H9 (cell line): ENCODE data around the gene RPL22L1. TPM values are rescaled to one million over a fixed set of nuclear protein-coding genes. Genes with fewer than 3 reads are reported as not detected.

Experiments used
- DNase-seq: peaks from one replicate; pipeline ENCODE4 v3.0.0-alpha.2; 2017
- H2AFZ ChIP-seq: one replicate; pipeline ENCODE4 v1.6.1; 2013; ENCODE audit warnings: mild to moderate bottlenecking, low read length, control low read depth, moderate library complexity
- H2AK5ac ChIP-seq: 2 replicates; pipeline ENCODE4 v1.6.1; 2013; ENCODE audit warnings: low read length, control low read depth, mixed read lengths; ENCODE audit not compliant: insufficient read length
- H2BK120ac ChIP-seq: one replicate; pipeline ENCODE4 v1.6.1; 2013; ENCODE audit warnings: low read depth, mild to moderate bottlenecking, low read length, control low read depth, inconsistent platforms; ENCODE audit not compliant: poor library complexity, severe bottlenecking
- H2BK12ac ChIP-seq: 2 replicates; pipeline ENCODE4 v1.6.1; 2013; ENCODE audit warnings: low read length, control low read depth, mixed read lengths, low read depth; ENCODE audit not compliant: insufficient read length
- H2BK15ac ChIP-seq: 2 replicates; pipeline ENCODE4 v1.6.1; 2013; ENCODE audit warnings: low read depth, low read length, control low read depth
- H2BK20ac ChIP-seq: one replicate; pipeline ENCODE4 v1.6.1; 2013; ENCODE audit warnings: low read depth, mild to moderate bottlenecking, low read length, control low read depth, inconsistent platforms; ENCODE audit not compliant: poor library complexity, severe bottlenecking
- H2BK5ac ChIP-seq: 2 replicates; pipeline ENCODE4 v1.6.1; 2013; ENCODE audit warnings: low read length, control low read depth, mixed read lengths; ENCODE audit not compliant: insufficient read length
- H3K14ac ChIP-seq: 2 replicates; pipeline ENCODE4 v1.6.1; 2013; ENCODE audit warnings: low read length, control low read depth; ENCODE audit not compliant: insufficient read depth
- H3K18ac ChIP-seq: 2 replicates; pipeline ENCODE4 v1.6.1; 2013; ENCODE audit warnings: low read depth, mild to moderate bottlenecking, mixed read lengths, low read length, control low read depth; ENCODE audit not compliant: insufficient read length
- H3K23ac ChIP-seq: 2 replicates; pipeline ENCODE4 v1.6.1; 2013; ENCODE audit warnings: low read length, control low read depth, mixed read lengths, low read depth; ENCODE audit not compliant: insufficient read length
- H3K23me2 ChIP-seq: 2 replicates; pipeline ENCODE4 v1.6.1; 2013; ENCODE audit warnings: low read depth, mild to moderate bottlenecking, mixed read lengths, low read length, control low read depth; ENCODE audit not compliant: insufficient read length, poor library complexity, severe bottlenecking
- H3K27ac ChIP-seq: 2 replicates; pipeline ENCODE4 v1.5.1; 2013; ENCODE audit warnings: low read length, control low read depth, mixed read lengths, low read depth; ENCODE audit not compliant: insufficient read length
- H3K27me3 ChIP-seq: 2 replicates; pipeline ENCODE4 v1.6.1; 2013; ENCODE audit warnings: low read length, control low read depth, inconsistent platforms; ENCODE audit not compliant: insufficient read depth
- H3K4ac ChIP-seq: 2 replicates; pipeline ENCODE4 v1.6.1; 2013; ENCODE audit warnings: low read depth, mild to moderate bottlenecking, control low read depth, inconsistent platforms, low read length, moderate library complexity
- H3K4me1 ChIP-seq: 2 replicates; pipeline ENCODE4 v1.6.1; 2013; ENCODE audit warnings: low read length, control low read depth, inconsistent platforms; ENCODE audit not compliant: insufficient read depth
- H3K4me2 ChIP-seq: 2 replicates; pipeline ENCODE4 v1.6.1; 2013; ENCODE audit warnings: low read length, control low read depth, mixed read lengths; ENCODE audit not compliant: insufficient read length, insufficient read depth
- H3K56ac ChIP-seq: 2 replicates; pipeline ENCODE4 v1.6.1; 2013; ENCODE audit warnings: low read depth, mild to moderate bottlenecking, mixed read lengths, low read length, control low read depth; ENCODE audit not compliant: insufficient read length
- H3K79me1 ChIP-seq: 2 replicates; pipeline ENCODE4 v1.6.1; 2013; ENCODE audit warnings: low read depth, mild to moderate bottlenecking, moderate library complexity, low read length, control low read depth, inconsistent platforms; ENCODE audit not compliant: insufficient read depth, poor library complexity, severe bottlenecking
- H3K79me2 ChIP-seq: 2 replicates; pipeline ENCODE4 v1.6.1; 2013; ENCODE audit warnings: low read length, control low read depth, inconsistent platforms; ENCODE audit not compliant: insufficient read depth
- H3K9ac ChIP-seq: 2 replicates; pipeline ENCODE4 v1.6.1; 2013; ENCODE audit warnings: low read length, control low read depth, mixed read lengths; ENCODE audit not compliant: insufficient read length; ENCODE audit errors: extremely low read depth
- H3K9me3 ChIP-seq: one replicate; pipeline ENCODE4 v1.6.1; 2013; ENCODE audit warnings: low read depth, low read length, inconsistent platforms; ENCODE audit not compliant: control insufficient read depth
- H3T11ph ChIP-seq: one replicate; pipeline ENCODE4 v1.6.1; 2013; ENCODE audit warnings: mild to moderate bottlenecking, low read length, control low read depth, inconsistent platforms
- H4K20me1 ChIP-seq: one replicate; pipeline ENCODE4 v1.6.1; 2013; ENCODE audit not compliant: control insufficient read depth, insufficient read length, insufficient read depth
- H4K5ac ChIP-seq: 2 replicates; pipeline ENCODE4 v1.6.1; 2013; ENCODE audit warnings: low read depth, mild to moderate bottlenecking, mixed read lengths, low read length, control low read depth; ENCODE audit not compliant: insufficient read length
- H4K8ac ChIP-seq: replicated peaks from 2 replicates; pipeline ENCODE4 v1.6.1; 2013; ENCODE audit warnings: low read length, control low read depth, mixed read lengths, low read depth; ENCODE audit not compliant: insufficient read length
- H4K91ac ChIP-seq: 2 replicates; pipeline ENCODE4 v1.6.1; 2013; ENCODE audit warnings: low read depth, mild to moderate bottlenecking, moderate library complexity, mixed read lengths, low read length, control low read depth; ENCODE audit not compliant: insufficient read length
- H3K27ac Mint-ChIP-seq, 3 experiments: 2 replicates in 2 of 3; 3 replicates in 1 of 3; pipeline ENCODE4 v1.8.0; 2020 to 2021; ENCODE audit warnings: mixed read lengths in 3 of 3, mild to moderate bottlenecking in 1 of 3, moderate library complexity in 1 of 3
- H3K27me3 Mint-ChIP-seq: 2 replicates; pipeline ENCODE4 v1.8.0; 2021; ENCODE audit warnings: low read depth, mild to moderate bottlenecking, moderate library complexity, mixed read lengths
- H3K36me3 Mint-ChIP-seq, 3 experiments: 2 replicates in 2 of 3; 3 replicates in 1 of 3; pipeline ENCODE4 v1.8.0; 2020 to 2021; ENCODE audit warnings: low read depth in 3 of 3, mixed read lengths in 3 of 3; ENCODE audit not compliant: insufficient read depth in 1 of 3
- H3K4me1 Mint-ChIP-seq, 2 experiments: 2 replicates each; pipeline ENCODE4 v1.8.0; 2020; ENCODE audit warnings: mixed read lengths in 2 of 2
- H3K4me3 Mint-ChIP-seq, 2 experiments: 2 replicates in 1 of 2; 3 replicates in 1 of 2; pipeline ENCODE4 v1.8.0; 2020 to 2021; ENCODE audit warnings: mild to moderate bottlenecking in 2 of 2, mixed read lengths in 2 of 2, moderate library complexity in 1 of 2
- H3K9me3 Mint-ChIP-seq, 2 experiments: 2 replicates in 1 of 2; 3 replicates in 1 of 2; pipeline ENCODE4 v1.8.0; 2020; ENCODE audit warnings: mild to moderate bottlenecking in 2 of 2, mixed read lengths in 2 of 2, moderate library complexity in 1 of 2
- WGBS: extraction: QIAGEN DNeasy Blood & Tissue Kit; methylation state at CpG from one replicate; pipeline ENCODE4 v1.1.7; 2013; ENCODE audit warnings: missing lambda C conversion rate, low lambda C conversion rate, mixed read lengths; ENCODE audit not compliant: insufficient read length; ENCODE audit errors: extremely low coverage; 5-methylcytosine and 5-hydroxymethylcytosine counted together
- total RNA-seq: library from RNA; stranded (reverse); gene quantifications from 2 replicates; pipeline ENCODE4 v1.2.1, GENCODE V29; 2021
- TF ChIP-seq, protein P1 (sequence below): fragments of 200-600 bp; sonication (generic); conservative IDR thresholded peaks from 3 replicates; pipeline ENCODE4 v1.8.0; 2021; ENCODE audit warnings: antibody characterized with exemption, mild to moderate bottlenecking

Gene RPL22L1
- total RNA-seq, 1 experiment from 2014 or later = 100 TPM

DNA sequence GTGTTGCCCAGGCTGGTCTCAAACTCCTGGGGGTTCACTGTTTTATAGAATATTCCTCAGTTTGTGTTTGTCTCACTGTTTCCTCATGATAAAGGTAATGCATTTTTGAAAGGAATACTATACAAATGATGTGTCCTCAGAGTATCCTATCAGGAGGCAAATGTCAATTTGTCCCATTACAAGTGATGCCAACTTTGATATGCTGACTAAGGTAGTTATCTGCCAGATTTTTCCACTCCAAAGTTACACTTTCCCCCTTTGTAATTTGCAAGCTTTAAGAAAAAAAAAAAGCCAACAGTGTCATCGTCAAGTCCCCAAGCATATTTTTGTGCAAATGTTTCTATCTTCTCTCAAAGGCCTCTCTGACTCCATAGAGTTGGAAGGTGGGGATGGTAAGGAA lies 29.5 kb upstream of the RPL22L1 start:
- H3K4me3 Mint-ChIP-seq = no peak overlapping the region
- Histone ChIP-seq H3K27me3 (no peaks in the 10 kb centered on the region), H3K56ac (no peak overlapping the region), H3K9me3 (no peaks in the 10 kb centered on the region), H3T11ph (no peak overlapping the region), H2AFZ (no peak overlapping the region), H2BK120ac (no peak overlapping the region), H3K4ac (no peak overlapping the region), H3K23me2 (no peaks in the 10 kb centered on the region), H3K27ac (no peak overlapping the region), H2BK12ac (no peak overlapping the region), H2BK5ac (no peak overlapping the region), H3K79me1 (no peaks in the 10 kb centered on the region), H3K9ac (no peak overlapping the region), H3K18ac (no peak overlapping the region), H2AK5ac (no peak overlapping the region), H4K20me1 (no peaks in the 10 kb centered on the region), H2BK20ac (no peak overlapping the region), H3K14ac (no peak overlapping the region), H4K91ac (no peak overlapping the region), H3K79me2 (no peaks in the 10 kb centered on the region), H2BK15ac (no peak overlapping the region), H4K8ac (no peak overlapping the region), H3K4me1 (no peaks in the 10 kb centered on the region), H3K4me2 (no peak overlapping the region), H4K5ac (no peak overlapping the region), H3K23ac (no peak overlapping the region)
- peaks cover 24 to 33% (median 27%) of the 10 kb centered on the region in 3 experiments for H3K36me3 Mint-ChIP-seq
- H3K4me1 Mint-ChIP-seq = no peaks in the 10 kb centered on the region
- no peaks in the 10 kb centered on the region; the same call in 1 of the 2 replicates for H3K27me3 Mint-ChIP-seq
- no peak overlapping the region for H3K27ac Mint-ChIP-seq
- TF ChIP-seq, protein P1, sequence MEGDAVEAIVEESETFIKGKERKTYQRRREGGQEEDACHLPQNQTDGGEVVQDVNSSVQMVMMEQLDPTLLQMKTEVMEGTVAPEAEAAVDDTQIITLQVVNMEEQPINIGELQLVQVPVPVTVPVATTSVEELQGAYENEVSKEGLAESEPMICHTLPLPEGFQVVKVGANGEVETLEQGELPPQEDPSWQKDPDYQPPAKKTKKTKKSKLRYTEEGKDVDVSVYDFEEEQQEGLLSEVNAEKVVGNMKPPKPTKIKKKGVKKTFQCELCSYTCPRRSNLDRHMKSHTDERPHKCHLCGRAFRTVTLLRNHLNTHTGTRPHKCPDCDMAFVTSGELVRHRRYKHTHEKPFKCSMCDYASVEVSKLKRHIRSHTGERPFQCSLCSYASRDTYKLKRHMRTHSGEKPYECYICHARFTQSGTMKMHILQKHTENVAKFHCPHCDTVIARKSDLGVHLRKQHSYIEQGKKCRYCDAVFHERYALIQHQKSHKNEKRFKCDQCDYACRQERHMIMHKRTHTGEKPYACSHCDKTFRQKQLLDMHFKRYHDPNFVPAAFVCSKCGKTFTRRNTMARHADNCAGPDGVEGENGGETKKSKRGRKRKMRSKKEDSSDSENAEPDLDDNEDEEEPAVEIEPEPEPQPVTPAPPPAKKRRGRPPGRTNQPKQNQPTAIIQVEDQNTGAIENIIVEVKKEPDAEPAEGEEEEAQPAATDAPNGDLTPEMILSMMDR = no peak
- no peak for DNase-seq
- H3K9me3 Mint-ChIP-seq = peaks cover 17 to 21% of the 10 kb centered on the region in 2 experiments
- WGBS = no CpG with 5 or more reads among the region's 1 CpG
